Smooth muscle cell (in vitro differentiated cells): ENCODE measurements around the gene RAPGEF4. TPM values are rescaled to one million over a fixed set of nuclear protein-coding genes. Genes with fewer than 3 reads are reported as not detected.

Source experiments
- DNase-seq: peaks from one replicate; lab custom pipeline; 2025; ENCODE audit not compliant: unreplicated experiment; lab: John Stamatoyannopoulos, UW
- H2AFZ ChIP-seq: fragments of 200-600 bp; sonication (generic); 2 replicates; pipeline ENCODE4 v1.6.0; 2016; ENCODE audit warnings: antibody characterized with exemption, low read depth, mild to moderate bottlenecking
- H3F3A ChIP-seq: fragments of 200-600 bp; sonication (generic); 2 replicates; pipeline ENCODE4 v1.6.0; 2017; ENCODE audit warnings: antibody characterized with exemption, low read depth
- H3K27ac ChIP-seq: fragments of 200-600 bp; sonication (generic); 2 replicates; pipeline ENCODE4 v1.5.1; 2016; ENCODE audit warnings: low read depth, mild to moderate bottlenecking
- H3K27me3 ChIP-seq: fragments of 200-600 bp; sonication (generic); 2 replicates; pipeline ENCODE4 v1.6.1; 2016; ENCODE audit warnings: low read depth, mild to moderate bottlenecking
- H3K36me3 ChIP-seq: fragments of 200-600 bp; sonication (generic); 2 replicates; pipeline ENCODE4 v1.5.1; 2016; ENCODE audit warnings: low read depth
- H3K4me1 ChIP-seq: fragments of 200-600 bp; sonication (generic); 2 replicates; pipeline ENCODE4 v1.5.1; 2016; ENCODE audit warnings: low read depth
- H3K4me2 ChIP-seq: fragments of 200-600 bp; sonication (generic); 2 replicates; pipeline ENCODE4 v1.6.0; 2016; ENCODE audit warnings: mild to moderate bottlenecking
- H3K4me3 ChIP-seq: fragments of 200-600 bp; sonication (generic); 2 replicates; pipeline ENCODE4 v1.5.1; 2016; ENCODE audit warnings: mild to moderate bottlenecking
- H3K79me2 ChIP-seq: fragments of 200-600 bp; sonication (generic); 2 replicates; pipeline ENCODE4 v1.6.0; 2016; ENCODE audit warnings: low read depth, mild to moderate bottlenecking
- H3K9ac ChIP-seq: fragments of 200-600 bp; sonication (generic); 2 replicates; pipeline ENCODE4 v1.6.0; 2016; ENCODE audit warnings: low read depth
- H3K9me3 ChIP-seq: fragments of 200-600 bp; sonication (generic); replicated peaks from 2 replicates; pipeline ENCODE4 v1.5.1; 2016; ENCODE audit warnings: low read depth
- H4K20me1 ChIP-seq: fragments of 200-600 bp; sonication (generic); 2 replicates; pipeline ENCODE4 v1.6.0; 2016; ENCODE audit warnings: low read depth
- WGBS: methylation state at CpG from one replicate; pipeline ENCODE4 v1.1.7; 2016; ENCODE audit warnings: low lambda C conversion rate; 5-methylcytosine and 5-hydroxymethylcytosine counted together
- polyA plus RNA-seq: library from polyadenylated mRNA; unstranded; fragments of >200 nt; fragmentation: Nextera tagmentation; extraction: Ambion mirVana; gene quantifications from 2 replicates; pipeline ENCODE4 v1.2.1, GENCODE V29; 2016
- total RNA-seq: library from RNA; depleted of rRNA; stranded (reverse); fragments of >200 nt; gene quantifications from 2 replicates; pipeline ENCODE4 v1.2.3, GENCODE V29; 2014
- TF ChIP-seq, protein P1 (sequence below): fragments of 200-600 bp; sonication (generic); IDR thresholded peaks from 2 replicates; pipeline ENCODE4 v1.5.1; 2017; ENCODE audit warnings: borderline replicate concordance, mild to moderate bottlenecking, antibody characterized with exemption; ENCODE audit not compliant: insufficient read depth, poor library complexity, severe bottlenecking

RAPGEF4 gene
- total and polyA plus RNA-seq, 2 experiments from 2014 or later = 0.35 to 2.7 TPM

DNA sequence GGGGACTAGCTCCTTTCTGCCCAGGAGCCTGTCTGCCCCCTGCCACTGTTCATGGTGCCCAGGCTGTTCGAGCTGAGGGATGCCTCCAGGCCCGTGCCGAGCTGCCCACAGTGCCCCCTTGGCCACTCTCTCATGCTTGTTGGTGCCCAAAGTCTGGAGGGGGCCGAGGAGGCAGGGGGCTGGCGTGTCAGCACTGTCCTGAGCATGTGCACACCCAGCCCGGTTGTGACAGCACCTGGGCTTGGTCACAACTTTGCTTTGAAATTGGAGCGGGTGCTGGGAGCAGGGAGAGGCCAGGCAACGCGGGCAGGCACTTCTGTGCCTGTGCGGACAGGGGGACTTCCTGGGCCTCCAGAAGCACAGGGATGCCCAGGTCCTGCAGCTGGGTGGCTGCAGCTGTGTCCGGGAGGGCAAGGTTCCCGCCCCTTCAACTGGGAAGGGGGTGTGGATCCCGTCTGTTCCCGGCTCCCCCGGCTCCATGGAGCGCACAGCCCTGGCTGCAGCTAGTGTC, 22.2 kb upstream of the RAPGEF4 start:
- TF ChIP-seq, protein P1, sequence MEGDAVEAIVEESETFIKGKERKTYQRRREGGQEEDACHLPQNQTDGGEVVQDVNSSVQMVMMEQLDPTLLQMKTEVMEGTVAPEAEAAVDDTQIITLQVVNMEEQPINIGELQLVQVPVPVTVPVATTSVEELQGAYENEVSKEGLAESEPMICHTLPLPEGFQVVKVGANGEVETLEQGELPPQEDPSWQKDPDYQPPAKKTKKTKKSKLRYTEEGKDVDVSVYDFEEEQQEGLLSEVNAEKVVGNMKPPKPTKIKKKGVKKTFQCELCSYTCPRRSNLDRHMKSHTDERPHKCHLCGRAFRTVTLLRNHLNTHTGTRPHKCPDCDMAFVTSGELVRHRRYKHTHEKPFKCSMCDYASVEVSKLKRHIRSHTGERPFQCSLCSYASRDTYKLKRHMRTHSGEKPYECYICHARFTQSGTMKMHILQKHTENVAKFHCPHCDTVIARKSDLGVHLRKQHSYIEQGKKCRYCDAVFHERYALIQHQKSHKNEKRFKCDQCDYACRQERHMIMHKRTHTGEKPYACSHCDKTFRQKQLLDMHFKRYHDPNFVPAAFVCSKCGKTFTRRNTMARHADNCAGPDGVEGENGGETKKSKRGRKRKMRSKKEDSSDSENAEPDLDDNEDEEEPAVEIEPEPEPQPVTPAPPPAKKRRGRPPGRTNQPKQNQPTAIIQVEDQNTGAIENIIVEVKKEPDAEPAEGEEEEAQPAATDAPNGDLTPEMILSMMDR = no peak
- Histone ChIP-seq H3K4me2 (no peak overlapping the region), H3K4me1 (no peaks in the 10 kb centered on the region), H2AFZ (no peak overlapping the region), H3K4me3 (no peak overlapping the region), H3K27ac (no peak overlapping the region), H3K36me3 (no peaks in the 10 kb centered on the region), H4K20me1 (no peaks in the 10 kb centered on the region), H3K27me3 (peaks cover 9% of the 10 kb centered on the region), H3F3A (no peaks in the 10 kb centered on the region), H3K79me2 (no peaks in the 10 kb centered on the region), H3K9ac (no peak overlapping the region), H3K9me3 (no peaks in the 10 kb centered on the region)
- WGBS = 87% methylated on average over 15 of the region's 16 CpGs
- no peak for DNase-seq

DNA sequence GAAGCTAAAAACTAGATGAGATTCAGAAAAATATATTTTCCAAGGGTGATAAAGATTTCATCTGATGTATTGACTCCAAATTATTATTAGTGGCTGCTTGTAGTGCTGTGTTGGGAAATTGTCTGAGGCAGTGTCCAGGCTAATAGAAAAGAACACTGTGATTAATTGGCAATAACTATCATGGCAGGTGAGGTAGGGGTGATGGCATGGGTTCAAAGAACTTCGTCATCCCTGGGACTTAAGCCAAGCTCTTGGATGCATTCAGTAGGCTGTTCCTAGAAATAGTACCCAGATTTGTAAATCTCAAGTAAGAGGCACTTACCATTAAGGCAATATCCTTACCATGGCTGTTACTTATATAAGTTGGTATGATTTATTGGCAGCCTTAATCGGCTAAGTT, 13.2 kb upstream of the RAPGEF4 start:
- H3K9me3 ChIP-seq = no peaks in the 10 kb centered on the region

DNA sequence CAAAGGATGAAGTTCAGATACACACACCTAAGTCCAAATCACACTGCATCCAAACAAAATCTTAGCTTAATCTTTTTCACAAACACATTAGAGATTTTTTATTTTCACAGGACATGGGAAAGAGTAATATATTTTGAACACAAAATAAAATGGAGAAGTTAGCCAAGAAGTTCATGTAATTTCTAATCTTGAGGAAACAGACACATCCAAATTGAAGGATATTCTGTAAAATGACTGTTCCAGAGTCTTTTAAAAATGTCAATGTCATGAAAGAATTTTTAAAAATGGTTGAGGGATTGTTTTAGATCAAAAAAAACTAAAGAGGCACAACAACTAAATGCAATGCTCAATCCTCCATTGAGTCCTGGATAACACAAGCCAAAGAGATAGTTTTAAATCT, 12.4 kb upstream of the RAPGEF4 start:
- Histone ChIP-seq H3F3A (no peaks in the 10 kb centered on the region), H3K9me3 (no peaks in the 10 kb centered on the region), H4K20me1 (no peaks in the 10 kb centered on the region), H2AFZ (no peak overlapping the region), H3K9ac (no peak overlapping the region), H3K79me2 (no peaks in the 10 kb centered on the region), H3K4me2 (no peak overlapping the region), H3K27me3 (no peaks in the 10 kb centered on the region), H3K4me1 (no peaks in the 10 kb centered on the region), H3K4me3 (no peak overlapping the region), H3K27ac (no peak overlapping the region), H3K36me3 (no peaks in the 10 kb centered on the region)
- DNase-seq = no peak
- TF ChIP-seq, protein P1 = no peak

More for the DNA sequence above, 13.2 kb upstream of the RAPGEF4 start:
- H4K20me1 ChIP-seq = no peaks in the 10 kb centered on the region
- no peaks in the 10 kb centered on the region for H3K4me1 ChIP-seq
- no peak overlapping the region for H2AFZ ChIP-seq
- H3K4me3 ChIP-seq = no peak overlapping the region
- no peaks in the 10 kb centered on the region for H3K79me2 ChIP-seq
- no peak for DNase-seq
- H3K36me3 ChIP-seq = no peaks in the 10 kb centered on the region
- H3K9ac ChIP-seq = no peak overlapping the region
- no peak overlapping the region for H3K4me2 ChIP-seq
- H3F3A ChIP-seq = no peaks in the 10 kb centered on the region
- 96% methylated on average over 2 of the region's 2 CpGs for WGBS
- TF ChIP-seq, protein P1 = no peak
- no peak overlapping the region for H3K27ac ChIP-seq
- no peaks in the 10 kb centered on the region for H3K27me3 ChIP-seq

DNA sequence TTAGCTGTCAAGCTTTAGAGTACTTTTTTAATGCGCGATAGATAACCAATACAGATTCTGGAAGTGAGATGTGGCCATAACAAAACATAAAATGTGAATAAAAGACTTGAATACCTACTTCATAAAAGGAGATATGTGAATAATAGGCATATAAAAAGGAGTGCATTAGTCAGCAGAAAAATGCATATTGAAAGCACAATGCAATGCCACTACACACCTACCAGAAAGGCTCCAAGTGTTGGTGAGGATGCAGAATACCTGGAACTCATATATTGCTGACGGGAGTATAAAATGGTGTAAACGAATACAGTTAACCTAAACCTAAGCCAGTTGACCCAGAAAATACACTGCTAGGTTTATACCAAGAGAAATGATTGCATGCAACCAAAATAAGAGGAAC, 10.9 kb upstream of the RAPGEF4 start:
- Histone ChIP-seq H3K4me2 (no peak overlapping the region), H2AFZ (no peak overlapping the region), H3K27ac (no peak overlapping the region), H3K4me3 (no peak overlapping the region), H3K79me2 (no peaks in the 10 kb centered on the region), H3K27me3 (no peaks in the 10 kb centered on the region), H3K9ac (no peak overlapping the region), H3K36me3 (no peaks in the 10 kb centered on the region), H4K20me1 (no peaks in the 10 kb centered on the region), H3K9me3 (no peaks in the 10 kb centered on the region), H3K4me1 (no peaks in the 10 kb centered on the region), H3F3A (no peaks in the 10 kb centered on the region)
- 93% methylated on average over 4 of the region's 4 CpGs for WGBS
- TF ChIP-seq, protein P1 = no peak
- no peak for DNase-seq
